Activated T-helper 17 cell treated with anti-CD3 and anti-CD28 coated beads, Interleukin-2, amount 50 U/mL, for 72 hours (primary cell): Measurements from ENCODE around the gene GOLT1A. TPM values are rescaled to one million over a fixed set of nuclear protein-coding genes. Genes with fewer than 3 reads are reported as not detected.
A peak's percentile ranks its signal among the peaks of the same experiment; 100 is the strongest.
"Not testable (repeated sequence)": the region's sequence is repeated elsewhere in the genome, so short reads cannot be mapped to it uniquely, and the experiment has no call there.

Experiments
- ATAC-seq: fragments of 150-1000 bp; cut with Tn5 transposase; replicated peaks from 2 replicates; pipeline ENCODE4 v1.10.0; 2021; ENCODE audit warnings: mild to moderate bottlenecking, moderate library complexity
- H3K27ac Mint-ChIP-seq: one replicate; pipeline ENCODE4 v1.8.0; 2022; ENCODE audit warnings: mixed read lengths
- H3K27me3 Mint-ChIP-seq: one replicate; pipeline ENCODE4 v1.8.0; 2022; ENCODE audit warnings: mixed read lengths
- H3K36me3 Mint-ChIP-seq: one replicate; pipeline ENCODE4 v1.8.0; 2022; ENCODE audit warnings: low read depth, mild to moderate bottlenecking, mixed read lengths
- H3K4me1 Mint-ChIP-seq: one replicate; pipeline ENCODE4 v1.8.0; 2022; ENCODE audit warnings: mixed read lengths
- H3K4me3 Mint-ChIP-seq: one replicate; pipeline ENCODE4 v1.8.0; 2022; ENCODE audit warnings: mild to moderate bottlenecking, mixed read lengths
- H3K9me3 Mint-ChIP-seq: one replicate; pipeline ENCODE4 v1.8.0; 2022; ENCODE audit warnings: mixed read lengths
- total RNA-seq, 2 donors: library from RNA; stranded (reverse); gene quantifications; one replicate each; pipeline ENCODE4 v1.2.3, GENCODE V29; 2022

The GOLT1A gene
- total RNA-seq, 2 donors from 2014 or later = 0.48 TPM; not detected in 1

DNA sequence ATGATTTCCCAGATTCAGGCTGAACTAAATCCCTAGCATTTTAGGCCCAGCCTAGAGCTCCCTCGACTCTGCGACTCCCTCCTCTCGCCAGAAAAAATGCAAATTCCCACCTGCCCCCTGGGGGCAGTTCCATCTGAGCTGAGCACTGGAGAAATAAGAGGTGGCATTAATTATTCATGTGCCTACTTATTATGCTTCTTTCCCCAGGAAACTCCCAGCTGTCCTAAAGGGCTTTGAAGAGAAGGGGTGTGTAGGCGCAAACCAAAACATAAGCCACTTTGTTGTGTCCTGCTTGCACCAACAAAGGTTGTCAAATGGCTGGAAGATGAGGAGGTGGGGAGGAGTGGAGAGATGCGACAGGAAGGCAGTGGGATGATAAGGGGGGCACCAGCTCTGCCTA, 41.4 kb upstream of the GOLT1A start:
- no peaks in the 10 kb centered on the region for H3K9me3 Mint-ChIP-seq
- H3K4me1 Mint-ChIP-seq = no peaks in the 10 kb centered on the region
- H3K4me3 Mint-ChIP-seq = no peak overlapping the region
- ATAC-seq = no peak
- H3K27me3 Mint-ChIP-seq = peaks cover 6% of the 10 kb centered on the region
- no peaks in the 10 kb centered on the region for H3K36me3 Mint-ChIP-seq
- H3K27ac Mint-ChIP-seq = no peak overlapping the region

DNA sequence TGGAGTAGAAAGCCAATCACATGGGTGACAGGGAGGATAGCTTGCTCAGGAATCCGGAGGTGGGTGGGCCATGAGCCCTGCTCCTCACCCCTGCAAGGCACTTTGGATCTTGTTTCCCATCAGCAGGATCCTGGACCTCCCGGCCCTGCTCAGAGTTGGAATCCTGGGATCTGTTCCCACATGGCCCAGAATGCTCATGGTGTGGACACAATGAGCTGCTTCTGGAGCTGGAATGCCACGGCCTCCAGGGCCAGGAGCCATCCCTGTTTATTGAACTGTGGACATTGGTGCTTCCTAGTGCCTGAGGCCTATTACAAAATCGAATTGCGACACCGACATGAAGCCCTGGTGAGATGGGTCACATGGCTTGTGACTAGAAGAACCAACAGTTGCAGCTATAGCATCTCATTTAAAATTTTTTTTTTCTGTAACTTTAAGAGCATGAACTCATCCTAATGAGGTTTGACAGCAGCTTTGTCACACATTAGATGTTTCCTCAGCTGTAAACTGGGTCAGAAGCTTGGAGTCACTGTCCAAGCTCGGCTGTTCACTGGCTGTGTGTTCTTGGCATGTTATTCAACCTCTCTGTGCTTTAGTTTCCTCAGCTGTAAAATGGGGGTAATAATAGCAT, 40.4 kb upstream of the GOLT1A start:
- no peak for ATAC-seq
- no peaks in the 10 kb centered on the region for H3K4me1 Mint-ChIP-seq
- H3K4me3 Mint-ChIP-seq = no peak overlapping the region
- no peaks in the 10 kb centered on the region for H3K36me3 Mint-ChIP-seq
- H3K27me3 Mint-ChIP-seq = peaks cover 12% of the 10 kb centered on the region
- no peaks in the 10 kb centered on the region for H3K9me3 Mint-ChIP-seq
- no peak overlapping the region for H3K27ac Mint-ChIP-seq

DNA sequence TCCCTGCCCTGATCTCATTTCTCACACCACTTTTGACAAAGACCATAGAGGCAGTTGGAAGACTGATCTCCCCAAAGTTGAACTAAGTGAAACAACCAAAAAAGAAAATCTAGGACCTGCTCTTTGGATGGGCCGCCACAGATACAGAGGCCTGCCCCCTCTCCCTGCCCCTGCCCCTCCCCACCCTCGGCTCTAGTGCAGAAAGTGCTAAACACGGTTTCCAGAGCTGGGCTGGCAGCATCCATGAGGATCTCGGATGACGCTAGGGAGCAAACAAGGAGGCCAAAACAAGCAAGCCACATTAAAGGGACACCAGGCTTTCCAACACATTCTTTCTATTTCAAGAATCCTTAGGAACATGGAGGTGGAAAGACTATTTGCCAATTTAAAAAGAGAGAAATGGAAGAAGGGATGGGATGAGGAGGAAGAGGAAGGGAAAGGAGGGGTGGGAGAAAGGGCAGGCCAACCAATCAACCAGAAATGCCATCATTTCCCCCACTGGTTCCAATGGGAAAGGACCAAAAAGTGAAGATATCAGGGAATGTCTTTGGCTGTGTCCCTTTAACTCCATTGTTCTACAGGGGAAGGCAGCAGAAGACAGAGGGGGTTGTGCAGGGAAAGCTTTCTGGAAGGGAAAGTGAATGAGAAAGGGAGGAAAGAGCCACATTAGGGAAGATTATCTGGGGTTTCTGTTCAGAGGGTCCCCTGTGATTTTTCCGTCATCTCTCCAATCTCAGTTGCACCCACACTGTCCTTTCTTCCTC, 38.3 kb upstream of the GOLT1A start:
- ATAC-seq = no peak
- H3K4me1 Mint-ChIP-seq = no peaks in the 10 kb centered on the region
- H3K4me3 Mint-ChIP-seq = no peak overlapping the region
- H3K27ac Mint-ChIP-seq = no peak overlapping the region
- H3K36me3 Mint-ChIP-seq = no peaks in the 10 kb centered on the region
- H3K27me3 Mint-ChIP-seq = peaks cover 12% of the 10 kb centered on the region
- H3K9me3 Mint-ChIP-seq = no peaks in the 10 kb centered on the region

DNA sequence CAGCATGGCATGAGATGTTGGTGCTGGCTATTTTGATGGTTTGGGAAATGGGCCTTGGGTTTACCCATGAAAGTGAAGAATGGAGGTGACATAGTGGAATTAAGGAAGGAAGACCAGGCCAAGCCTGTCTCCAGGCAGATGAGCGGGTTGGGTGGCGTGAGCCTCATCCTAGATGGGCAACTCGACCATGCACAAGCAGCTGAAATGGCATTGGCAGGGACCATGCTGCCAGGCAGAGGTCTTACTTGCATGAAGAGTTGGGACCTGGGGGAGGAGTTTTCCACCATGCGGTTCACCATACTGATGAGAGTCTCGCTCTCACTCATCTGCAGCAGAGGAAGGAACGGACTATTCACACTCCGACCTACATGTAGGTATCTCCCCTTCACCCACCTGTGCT, 37.5 kb upstream of the GOLT1A start:
- Mint-ChIP-seq H3K9me3 (no peaks in the 10 kb centered on the region), H3K36me3 (no peaks in the 10 kb centered on the region), H3K4me3 (no peak overlapping the region), H3K4me1 (no peaks in the 10 kb centered on the region), H3K27ac (no peak overlapping the region), H3K27me3 (peaks cover 12% of the 10 kb centered on the region)
- ATAC-seq = no peak

DNA sequence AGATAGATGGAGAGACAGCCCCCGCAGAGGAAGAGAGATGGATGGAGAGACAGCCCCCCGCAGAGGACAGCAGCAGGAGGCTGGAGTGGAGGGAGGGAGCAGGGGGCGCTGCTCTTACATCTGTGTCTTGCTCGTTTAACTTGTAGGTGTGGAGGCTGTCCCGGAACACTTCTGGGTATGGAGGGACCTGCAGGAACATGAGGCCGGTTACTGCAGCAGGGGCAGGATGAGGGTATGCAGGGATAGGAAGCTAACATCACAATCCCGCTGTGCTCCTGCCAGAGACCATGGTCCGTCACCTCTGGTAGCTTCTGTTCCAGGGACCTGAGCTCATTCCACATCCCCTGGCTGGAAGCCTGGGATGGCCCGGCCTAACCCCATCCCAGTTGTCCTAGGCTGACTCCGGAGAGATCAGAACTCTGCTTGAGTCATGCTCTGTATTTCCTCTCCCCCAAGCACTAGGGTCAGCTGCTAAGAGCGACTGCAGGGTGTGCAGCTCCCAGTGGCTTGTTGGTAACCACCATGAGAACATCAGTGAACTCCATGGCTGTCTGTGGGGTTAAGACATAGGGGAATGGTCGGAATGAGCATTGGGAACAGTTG, 36.7 kb upstream of the GOLT1A start:
- Mint-ChIP-seq H3K4me3 (no peak overlapping the region), H3K36me3 (no peaks in the 10 kb centered on the region), H3K4me1 (no peaks in the 10 kb centered on the region), H3K9me3 (no peaks in the 10 kb centered on the region), H3K27me3 (peaks cover 12% of the 10 kb centered on the region), H3K27ac (peak overlapping the region; percentile 4)
- ATAC-seq = no peak

DNA sequence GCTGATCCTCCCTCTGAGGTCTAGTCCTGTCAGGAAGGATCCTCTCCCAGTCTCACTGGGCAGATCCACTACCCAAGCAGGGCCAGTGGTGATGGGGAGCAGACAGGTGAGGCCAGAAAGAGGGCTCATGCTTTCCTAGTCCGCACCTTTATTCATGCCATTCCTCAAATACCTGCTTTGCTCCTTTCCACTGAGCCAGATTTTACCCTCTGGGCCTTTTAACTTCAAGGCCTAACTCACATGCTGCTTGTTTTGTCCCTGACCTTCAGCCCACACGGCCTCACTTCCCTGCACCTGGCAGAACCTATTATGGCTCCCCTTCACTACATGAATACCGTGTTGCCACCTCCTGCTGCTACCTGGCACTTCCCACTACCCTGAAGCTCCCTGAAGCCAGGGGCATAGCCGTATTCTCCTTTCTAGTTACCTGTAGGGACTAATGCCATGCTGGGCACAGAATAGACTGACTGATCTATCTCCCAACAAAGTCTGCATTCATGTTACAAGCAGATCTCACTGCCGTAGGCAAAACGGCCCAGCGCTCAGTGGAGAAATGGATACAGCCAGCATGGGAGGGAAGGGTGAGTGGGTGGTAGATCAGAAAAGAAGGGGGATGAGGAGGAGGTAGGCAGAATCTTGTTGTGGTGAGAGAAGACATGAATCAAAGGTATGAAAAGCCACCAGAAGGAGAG, 36.1 kb upstream of the GOLT1A start:
- peaks cover 12% of the 10 kb centered on the region for H3K27me3 Mint-ChIP-seq
- H3K36me3 Mint-ChIP-seq = no peaks in the 10 kb centered on the region
- ATAC-seq = no peak
- peak overlapping the region; percentile 4 for H3K27ac Mint-ChIP-seq
- H3K4me1 Mint-ChIP-seq = no peaks in the 10 kb centered on the region
- no peak overlapping the region for H3K4me3 Mint-ChIP-seq
- no peaks in the 10 kb centered on the region for H3K9me3 Mint-ChIP-seq

DNA sequence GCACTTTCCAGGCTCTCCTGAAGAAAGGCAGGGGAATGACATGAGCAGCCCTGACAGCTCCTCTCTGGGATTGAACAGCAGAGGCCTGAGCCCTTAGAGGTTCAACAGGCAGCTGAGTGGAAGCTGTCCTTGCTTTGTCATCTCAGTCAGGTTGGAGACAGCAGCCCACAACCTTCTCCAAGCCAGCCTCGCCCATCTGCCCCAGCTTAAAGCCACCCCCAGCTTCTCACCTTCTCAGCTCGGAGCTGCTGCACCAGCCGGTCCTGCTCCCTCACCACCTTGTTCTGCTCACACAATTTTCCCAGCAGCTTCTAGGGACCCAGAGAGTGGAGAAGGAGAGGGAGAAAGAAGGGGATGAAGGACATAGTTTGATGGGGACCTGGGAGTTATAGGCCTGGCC, 35.2 kb upstream of the GOLT1A start:
- no peak overlapping the region for H3K27ac Mint-ChIP-seq
- H3K27me3 Mint-ChIP-seq = peaks cover 12% of the 10 kb centered on the region
- no peaks in the 10 kb centered on the region for H3K9me3 Mint-ChIP-seq
- H3K36me3 Mint-ChIP-seq = no peaks in the 10 kb centered on the region
- ATAC-seq = no peak
- H3K4me3 Mint-ChIP-seq = no peak overlapping the region
- no peaks in the 10 kb centered on the region for H3K4me1 Mint-ChIP-seq

DNA sequence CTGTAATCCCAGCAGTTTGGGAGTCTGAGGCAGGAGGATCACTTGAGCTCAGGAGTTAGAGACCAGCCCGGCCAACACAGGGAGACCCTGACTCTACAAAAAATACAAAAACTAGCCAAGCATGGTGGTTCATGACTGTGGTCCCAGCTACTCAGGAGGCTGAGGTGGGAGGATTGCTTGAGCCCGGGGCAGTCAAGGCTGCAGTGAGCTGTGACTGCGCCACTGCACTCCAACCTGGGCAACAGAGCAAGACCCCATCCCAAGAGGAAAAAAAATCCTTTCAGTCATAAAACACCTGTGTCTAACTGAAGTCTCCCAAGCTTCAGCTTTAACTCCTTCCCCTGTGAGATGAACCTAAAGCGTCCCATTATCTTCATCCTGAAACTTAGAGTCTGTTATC, 33.1 kb upstream of the GOLT1A start:
- Mint-ChIP-seq H3K27ac (peak overlapping the region; percentile 11), H3K9me3 (no peaks in the 10 kb centered on the region), H3K27me3 (peaks cover 12% of the 10 kb centered on the region), H3K36me3 (no peaks in the 10 kb centered on the region), H3K4me3 (no peak overlapping the region), H3K4me1 (no peaks in the 10 kb centered on the region)
- no peak for ATAC-seq

DNA sequence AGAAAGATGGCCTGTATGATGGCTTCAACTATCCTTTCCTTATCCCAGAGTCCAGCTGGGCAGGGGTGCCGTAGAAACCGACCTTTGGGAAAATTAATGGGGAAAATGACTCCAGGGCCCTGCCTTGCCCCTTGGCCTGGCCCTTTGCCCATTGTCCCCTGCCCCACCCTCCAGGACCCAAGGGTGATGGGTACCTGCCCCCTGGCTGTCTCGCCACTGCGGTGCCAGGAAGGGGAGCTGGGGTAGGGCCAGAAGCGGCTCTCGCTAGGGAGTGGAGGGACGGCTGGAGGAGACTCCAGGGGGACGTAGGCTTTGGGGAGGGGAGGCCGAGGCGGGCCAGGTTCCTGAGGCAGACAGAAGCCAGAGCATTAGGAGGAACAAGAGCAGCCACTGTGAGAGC, 29.1 kb upstream of the GOLT1A start:
- no peaks in the 10 kb centered on the region for H3K4me1 Mint-ChIP-seq
- H3K27ac Mint-ChIP-seq = no peak overlapping the region
- no peak for ATAC-seq
- no peaks in the 10 kb centered on the region for H3K27me3 Mint-ChIP-seq
- H3K36me3 Mint-ChIP-seq = no peaks in the 10 kb centered on the region
- no peaks in the 10 kb centered on the region for H3K9me3 Mint-ChIP-seq
- no peak overlapping the region for H3K4me3 Mint-ChIP-seq

DNA sequence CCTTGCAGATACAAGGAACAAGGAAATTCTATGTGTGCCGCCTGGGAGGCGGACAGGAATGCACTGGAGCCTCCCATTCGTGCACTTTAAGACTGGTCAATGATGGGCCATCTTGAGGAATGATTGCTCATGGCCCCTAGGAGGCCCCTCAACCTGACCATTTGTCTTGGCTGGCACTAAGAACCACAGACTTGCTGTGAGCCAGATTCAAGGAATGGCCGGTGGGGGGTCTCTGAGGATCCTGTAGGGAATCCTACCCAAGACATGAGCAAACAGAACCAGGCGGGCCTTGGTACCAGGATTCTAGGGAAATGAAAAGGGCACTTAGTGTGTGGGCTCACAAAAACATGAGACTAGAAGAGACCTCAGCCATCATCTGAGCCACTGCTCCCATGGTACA, 28.1 kb upstream of the GOLT1A start:
- Mint-ChIP-seq H3K36me3 (no peaks in the 10 kb centered on the region), H3K9me3 (no peaks in the 10 kb centered on the region)
- no peak for ATAC-seq

DNA sequence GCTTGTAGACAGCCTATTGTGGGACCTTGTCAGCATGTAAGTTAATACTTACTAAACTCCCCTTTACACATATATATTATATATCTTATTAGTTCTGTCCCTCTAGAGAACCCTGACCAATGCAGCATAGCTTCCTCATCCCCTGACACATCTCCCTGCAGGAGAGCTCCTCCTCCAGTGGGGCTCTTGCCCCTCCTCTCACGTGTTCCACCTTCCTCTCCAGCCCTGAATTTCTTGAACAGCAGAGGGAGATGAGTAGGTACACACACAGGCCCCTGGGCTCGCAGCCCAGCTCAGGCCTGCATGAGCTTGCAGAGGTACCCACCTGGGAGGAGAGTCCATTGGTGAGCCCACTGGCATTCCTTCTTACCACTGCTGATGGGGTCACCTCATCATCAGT, 27.3 kb upstream of the GOLT1A start:
- H3K36me3 Mint-ChIP-seq = no peaks in the 10 kb centered on the region
- H3K4me1 Mint-ChIP-seq = no peaks in the 10 kb centered on the region
- H3K27ac Mint-ChIP-seq = no peak overlapping the region
- H3K4me3 Mint-ChIP-seq = no peak overlapping the region
- no peaks in the 10 kb centered on the region for H3K27me3 Mint-ChIP-seq
- H3K9me3 Mint-ChIP-seq = no peaks in the 10 kb centered on the region
- ATAC-seq = no peak

More for the DNA sequence above, 28.1 kb upstream of the GOLT1A start:
- Mint-ChIP-seq H3K27me3 (no peaks in the 10 kb centered on the region), H3K4me1 (no peaks in the 10 kb centered on the region), H3K27ac (no peak overlapping the region), H3K4me3 (no peak overlapping the region)

DNA sequence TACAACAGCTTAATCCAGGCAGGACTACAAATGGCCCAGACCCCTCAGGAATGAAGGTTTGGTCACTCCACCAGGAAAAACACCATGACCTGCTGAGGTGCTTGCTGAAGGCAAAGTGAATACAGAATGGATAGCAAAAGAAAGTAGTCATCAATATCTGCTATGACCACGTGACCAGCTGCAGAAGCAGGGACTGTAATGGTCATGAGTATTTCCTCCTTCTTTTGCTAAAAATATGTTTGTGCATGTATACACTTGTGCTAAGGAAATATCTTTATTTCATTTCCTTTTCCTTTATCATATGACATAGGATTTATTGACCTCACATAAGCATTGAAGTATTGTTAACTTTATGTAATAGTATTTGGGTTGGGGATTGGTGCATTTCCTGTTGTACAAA, 26.4 kb upstream of the GOLT1A start:
- Mint-ChIP-seq H3K4me3 (no peak overlapping the region), H3K9me3 (no peaks in the 10 kb centered on the region), H3K36me3 (no peaks in the 10 kb centered on the region), H3K27ac (no peak overlapping the region), H3K4me1 (no peaks in the 10 kb centered on the region), H3K27me3 (no peaks in the 10 kb centered on the region)
- no peak for ATAC-seq

DNA sequence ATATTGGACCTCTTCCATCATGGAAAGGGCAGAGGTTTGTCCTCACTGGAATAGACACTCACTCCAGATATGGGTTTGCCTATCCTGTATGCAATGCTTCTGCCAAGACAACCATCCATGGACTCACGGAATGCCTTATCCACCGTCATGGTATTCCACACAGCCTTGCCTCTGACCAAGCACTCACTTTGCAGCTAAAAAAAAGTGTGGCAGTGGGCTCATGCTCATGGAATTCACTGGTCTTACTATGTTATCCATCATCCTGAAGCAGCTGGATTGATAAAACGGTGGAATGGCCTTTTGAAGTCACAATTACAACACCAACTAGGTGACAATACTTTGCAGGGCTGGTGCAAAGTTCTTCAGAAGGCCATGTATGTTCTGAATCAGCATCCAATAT, 25.6 kb upstream of the GOLT1A start:
- not testable (repeated sequence) for H3K36me3 Mint-ChIP-seq, H3K27me3 Mint-ChIP-seq, H3K4me3 Mint-ChIP-seq, H3K27ac Mint-ChIP-seq, H3K9me3 Mint-ChIP-seq, H3K4me1 Mint-ChIP-seq, ATAC-seq

DNA sequence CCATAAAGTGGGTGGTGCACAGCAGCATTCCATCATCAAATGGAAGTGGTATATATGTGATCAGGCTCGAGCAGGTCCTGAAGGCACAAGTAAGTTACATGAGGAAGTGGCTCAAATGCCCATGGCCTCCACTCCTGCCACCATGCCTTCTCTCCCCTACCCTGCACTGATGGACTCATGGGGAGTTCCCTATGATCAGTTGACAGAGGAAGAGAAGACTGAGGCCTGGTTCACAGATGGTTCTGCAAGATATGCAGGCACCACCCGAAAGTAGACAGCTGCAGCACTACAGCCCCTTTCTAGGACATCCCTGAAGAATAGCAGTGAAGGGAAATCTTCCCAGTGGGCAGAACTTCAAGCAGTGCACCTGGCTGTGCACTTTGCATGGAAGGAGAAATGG, 24.7 kb upstream of the GOLT1A start:
- H3K27me3 Mint-ChIP-seq, ATAC-seq, H3K9me3 Mint-ChIP-seq, H3K4me1 Mint-ChIP-seq, H3K36me3 Mint-ChIP-seq, H3K27ac Mint-ChIP-seq, H3K4me3 Mint-ChIP-seq: not testable (repeated sequence)

DNA sequence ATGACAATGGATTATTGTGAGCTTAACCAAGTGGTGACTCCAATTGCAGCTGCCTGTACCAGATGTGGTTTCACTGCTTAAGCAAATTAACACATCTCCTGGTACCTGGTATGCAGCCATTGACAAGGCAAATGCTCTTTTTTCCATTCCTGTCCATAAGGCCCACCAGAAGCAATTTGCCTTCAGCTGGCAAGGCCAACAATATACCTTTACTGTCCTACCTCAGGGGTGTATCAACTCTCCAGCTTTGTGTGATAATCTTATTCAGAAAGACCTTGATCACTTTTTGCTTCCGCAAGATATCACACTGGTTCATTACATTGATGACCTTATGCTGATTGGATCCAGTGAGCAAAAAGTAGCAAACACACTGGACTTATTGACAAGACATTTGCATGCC, 23.7 kb upstream of the GOLT1A start:
- H3K36me3 Mint-ChIP-seq, H3K27me3 Mint-ChIP-seq, H3K4me1 Mint-ChIP-seq, H3K27ac Mint-ChIP-seq, H3K4me3 Mint-ChIP-seq, ATAC-seq, H3K9me3 Mint-ChIP-seq: not testable (repeated sequence)
